ENCODE data around the gene JAGN1.
"Not testable (repeated sequence)": the region's sequence is repeated elsewhere in the genome, so short reads cannot be mapped to it uniquely, and the experiment has no call there.

JAGN1 gene

DNA sequence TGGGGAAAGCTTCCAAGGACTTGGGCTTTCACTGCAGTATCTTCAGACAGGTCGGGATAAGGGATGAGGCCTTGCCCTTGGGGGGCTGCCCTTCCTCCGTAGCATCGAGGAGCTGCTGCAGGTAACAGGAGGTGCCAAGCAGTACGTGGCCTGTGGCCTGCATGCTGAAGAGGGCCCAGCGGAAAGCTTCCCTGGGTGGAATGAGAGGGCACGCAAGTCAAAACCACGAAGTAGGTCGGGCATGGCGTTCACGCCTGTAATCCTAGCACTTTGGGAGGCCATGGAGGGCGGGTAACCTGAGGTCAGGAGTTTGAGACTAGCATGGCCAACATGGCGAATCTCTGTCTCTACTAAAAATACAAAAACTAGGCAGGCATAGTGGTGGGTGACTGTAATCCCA is 23.3 kb upstream of the JAGN1 start:
- no peak for DNase-seq

DNA sequence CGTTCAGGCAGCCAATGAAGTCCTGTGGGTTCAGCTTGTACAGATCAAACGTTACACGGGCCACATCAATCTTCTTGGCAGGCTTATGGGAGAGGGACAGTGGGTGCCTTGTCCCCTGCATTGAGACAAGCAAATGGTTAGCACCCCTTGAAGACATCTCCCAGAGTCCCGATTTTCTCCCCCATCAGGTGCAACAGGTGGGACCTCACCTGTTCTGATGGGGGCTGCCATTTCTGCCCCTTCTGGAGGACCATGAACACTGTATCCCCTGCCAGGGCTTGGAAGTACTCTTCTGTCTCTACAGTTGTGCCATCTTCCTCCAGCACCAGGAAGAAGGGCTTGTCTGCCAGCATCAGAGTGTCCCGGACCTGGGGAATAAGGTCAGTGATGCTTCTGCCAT is 20.5 kb upstream of the JAGN1 start:
- no peak for DNase-seq

DNA sequence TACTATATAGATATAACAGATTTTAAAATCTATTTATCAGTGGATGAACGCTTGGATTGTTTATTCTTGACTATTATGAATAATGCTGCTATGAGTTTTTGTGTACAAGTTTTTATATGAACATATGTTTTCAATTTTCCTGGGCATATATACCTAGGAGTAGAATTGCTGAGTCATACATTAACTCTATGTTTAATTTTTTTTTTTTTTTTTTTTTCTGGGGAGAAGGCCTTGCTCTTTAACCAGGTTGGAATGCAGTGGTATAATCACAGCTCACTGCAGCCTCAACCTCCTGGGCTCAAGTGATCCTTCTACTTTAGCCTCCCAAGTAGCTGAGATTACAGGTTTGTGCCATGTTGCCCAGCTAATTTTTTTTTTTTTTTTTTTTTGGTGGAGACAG is 19.4 kb upstream of the JAGN1 start:
- DNase-seq = no peak

DNA sequence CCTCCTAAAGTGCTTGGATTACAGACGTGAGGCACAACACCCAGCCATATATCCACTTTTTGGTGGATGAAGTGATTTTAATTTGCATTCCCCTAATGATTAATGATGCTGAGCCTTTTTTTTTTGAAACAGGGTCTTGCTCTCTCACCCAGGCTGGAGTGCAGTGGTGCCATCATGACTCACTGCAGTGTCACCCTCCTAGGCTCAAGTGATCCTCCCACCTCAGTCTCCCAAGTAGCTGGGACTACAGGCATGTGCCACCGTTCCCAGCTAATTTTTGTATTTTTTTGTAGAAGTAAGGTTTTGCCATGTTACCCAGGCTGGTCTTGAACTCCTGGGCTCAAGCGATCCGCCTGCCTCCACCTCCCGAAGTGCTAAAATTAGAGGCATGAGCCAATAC is 18.3 kb upstream of the JAGN1 start:
- not testable (repeated sequence) for DNase-seq

DNA sequence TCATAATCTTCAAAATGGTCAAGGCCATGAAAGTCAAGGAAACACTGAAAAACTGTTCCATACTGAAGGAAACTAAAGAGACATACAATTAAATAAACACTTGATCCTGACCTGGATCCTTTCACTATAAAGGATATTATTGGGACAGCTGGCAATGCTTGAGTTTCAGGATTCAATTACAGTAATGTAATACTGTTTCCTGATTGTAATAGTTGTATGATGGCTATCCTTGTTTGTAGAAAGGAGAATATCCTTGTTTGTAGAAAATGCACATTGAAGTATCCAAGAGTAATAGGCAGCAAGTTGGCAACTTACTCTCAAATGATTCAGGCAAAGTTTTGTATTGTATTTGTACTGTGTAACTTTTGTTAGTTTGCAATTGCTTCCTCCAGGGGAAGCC is 15.0 kb upstream of the JAGN1 start:
- DNase-seq = no peak

DNA sequence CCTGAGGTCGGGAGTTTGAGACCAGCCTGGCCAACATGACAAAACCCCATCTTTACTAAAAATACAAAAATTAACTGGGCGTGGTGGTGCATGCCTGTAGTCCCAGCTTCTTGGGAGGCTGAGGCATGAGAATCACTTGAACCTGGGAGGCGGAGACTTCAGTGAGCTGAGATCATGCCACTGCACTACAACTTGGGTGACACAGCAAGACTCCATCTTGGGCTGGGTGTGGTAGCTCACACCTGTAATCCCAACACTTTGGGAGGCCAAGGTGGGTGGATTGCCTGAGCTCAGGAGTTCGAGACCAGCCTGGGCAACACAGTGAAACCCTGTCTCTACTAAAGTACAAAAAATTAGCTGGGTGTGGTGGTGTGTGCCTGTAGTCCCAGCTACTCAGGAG is 14.2 kb upstream of the JAGN1 start:
- DNase-seq = not testable (repeated sequence)

DNA sequence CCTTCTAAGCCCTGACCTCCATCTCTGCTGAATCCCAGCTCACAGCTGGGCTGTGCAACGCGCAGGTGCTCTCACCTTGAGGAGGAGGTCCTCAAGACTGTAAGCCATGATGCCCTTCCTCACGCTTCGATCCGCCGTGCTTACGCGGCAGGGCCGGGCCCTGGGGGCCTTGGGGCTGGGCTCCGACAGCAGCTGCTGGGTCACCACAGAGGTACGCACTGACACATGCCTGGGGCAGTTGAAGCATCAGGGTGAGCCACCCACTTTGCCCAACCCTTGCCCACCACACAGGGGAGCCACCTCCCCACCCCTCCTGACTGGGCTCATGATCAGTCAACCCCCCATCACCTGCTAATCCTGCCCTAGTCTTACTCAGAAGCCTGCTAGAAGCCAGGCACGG is 13.4 kb upstream of the JAGN1 start:
- no peak for DNase-seq

DNA sequence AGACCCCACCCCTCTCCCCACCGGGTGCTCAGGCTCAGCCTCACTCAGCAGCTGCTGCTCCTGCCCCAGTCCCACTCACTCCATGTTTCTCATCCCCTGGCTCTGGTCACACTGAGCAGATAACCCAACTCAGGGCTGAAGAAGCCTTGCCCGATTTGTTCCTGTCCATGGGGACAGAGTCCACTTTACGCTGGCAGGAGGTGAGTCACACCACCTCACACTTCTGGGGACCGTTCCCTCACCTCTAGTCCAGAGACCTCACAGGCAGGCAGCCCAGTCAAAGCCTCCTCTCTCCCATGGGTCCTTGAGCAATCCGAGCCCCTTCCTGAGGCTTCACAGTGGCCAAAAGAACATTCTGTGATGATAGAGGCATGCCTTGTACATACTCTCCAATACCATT is 11.7 kb upstream of the JAGN1 start:
- DNase-seq = no peak

DNA sequence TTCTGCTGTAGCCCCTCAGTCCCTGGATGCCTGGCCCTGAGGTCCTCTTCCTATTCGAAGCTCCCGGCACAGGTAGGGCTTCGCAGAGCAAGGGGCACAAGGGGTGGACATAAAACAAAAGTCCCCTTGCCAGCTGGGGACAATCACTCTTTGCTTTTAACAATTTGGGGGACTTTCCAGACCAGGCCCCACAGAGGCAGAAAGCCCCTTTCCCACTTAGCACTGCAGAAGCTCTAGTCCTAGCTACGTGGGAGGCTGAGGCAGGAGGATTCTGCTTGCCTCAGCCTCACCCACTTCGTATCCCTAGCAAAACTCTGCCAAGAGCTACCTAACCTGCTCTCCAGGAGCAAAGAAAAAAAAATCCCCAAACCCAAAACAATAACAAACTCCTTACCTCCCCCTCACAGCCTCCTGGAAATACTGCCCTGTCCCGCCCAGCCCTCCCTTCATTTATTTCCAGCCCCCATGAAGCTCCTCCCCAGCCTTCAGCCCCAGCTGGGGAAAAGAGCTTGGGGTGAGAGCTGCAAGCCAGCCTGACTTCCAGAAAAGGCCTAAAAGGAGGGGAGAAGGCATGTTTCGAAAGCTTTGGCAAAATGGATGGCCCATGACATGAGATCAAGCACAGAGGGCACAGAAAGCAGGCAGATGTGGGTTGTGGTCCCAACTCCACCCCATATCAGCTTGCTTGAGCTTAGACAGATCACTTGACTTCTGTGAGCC is 10.4 kb upstream of the JAGN1 start, which contains the start of gene CIDEC:
CIDEC (minus strand) TSS at position 424 of the 720 bp plus-strand sequence. CDS start 1,767 bp downstream, outside the sequence.
- no peak for DNase-seq

DNA sequence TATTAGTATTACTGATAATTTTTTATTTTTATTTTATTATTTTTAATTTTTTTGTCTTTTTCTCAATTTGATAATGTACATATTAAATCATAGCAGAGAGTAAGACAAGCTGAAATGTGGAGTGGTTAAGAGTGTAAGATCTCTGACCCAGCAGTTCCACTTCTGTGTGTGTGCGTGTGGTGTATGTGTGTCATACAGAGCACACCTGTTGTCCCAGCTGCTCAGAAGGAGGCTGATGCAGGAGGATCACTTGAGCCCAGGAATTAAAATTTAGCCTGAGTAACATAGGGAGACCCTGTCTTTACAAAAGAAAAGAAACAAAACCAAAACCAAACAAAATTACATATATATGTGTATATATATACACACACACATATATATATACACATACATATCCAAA is 9.0 kb upstream of the JAGN1 start:
- DNase-seq = no peak

DNA sequence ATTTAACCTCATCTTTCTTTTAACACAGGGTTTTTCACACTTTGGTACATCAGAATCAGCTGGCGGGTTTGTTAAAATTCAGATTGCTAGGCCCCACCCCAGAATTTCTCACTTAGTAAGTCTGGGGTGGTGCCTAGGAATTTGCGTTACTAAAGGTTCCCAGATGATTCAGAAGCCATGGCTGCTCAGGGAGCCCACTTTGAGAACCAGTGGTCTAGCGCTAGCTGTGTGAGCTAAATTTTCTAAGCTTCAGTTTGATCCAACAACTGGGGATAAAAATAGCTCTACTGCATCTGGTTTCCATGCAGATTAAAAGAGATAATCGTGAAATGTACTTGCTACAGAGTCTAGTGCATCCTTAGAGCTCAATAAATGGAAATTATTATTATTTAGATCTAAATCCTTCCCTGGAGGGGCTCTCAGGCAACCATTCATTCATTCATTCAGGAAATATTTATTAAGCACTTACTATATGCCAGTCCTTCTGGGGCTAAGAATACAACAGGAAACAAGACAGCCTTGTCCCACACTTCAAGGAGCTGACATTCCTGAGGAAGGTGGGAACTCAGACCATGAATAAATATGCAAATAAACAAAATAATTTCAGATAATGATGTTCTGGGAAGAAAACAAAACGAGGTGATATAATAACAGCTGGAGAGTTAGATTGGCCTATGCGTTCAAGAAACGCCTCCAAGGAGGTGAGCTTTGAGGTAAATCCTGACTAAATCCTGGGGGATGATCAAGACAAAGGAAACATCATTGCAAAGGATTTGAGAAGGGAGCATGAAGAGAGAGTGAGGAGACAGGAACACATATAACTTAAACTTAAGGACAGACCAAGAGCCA is 6.5 kb upstream of the JAGN1 start:
- DNase-seq = no peak

DNA sequence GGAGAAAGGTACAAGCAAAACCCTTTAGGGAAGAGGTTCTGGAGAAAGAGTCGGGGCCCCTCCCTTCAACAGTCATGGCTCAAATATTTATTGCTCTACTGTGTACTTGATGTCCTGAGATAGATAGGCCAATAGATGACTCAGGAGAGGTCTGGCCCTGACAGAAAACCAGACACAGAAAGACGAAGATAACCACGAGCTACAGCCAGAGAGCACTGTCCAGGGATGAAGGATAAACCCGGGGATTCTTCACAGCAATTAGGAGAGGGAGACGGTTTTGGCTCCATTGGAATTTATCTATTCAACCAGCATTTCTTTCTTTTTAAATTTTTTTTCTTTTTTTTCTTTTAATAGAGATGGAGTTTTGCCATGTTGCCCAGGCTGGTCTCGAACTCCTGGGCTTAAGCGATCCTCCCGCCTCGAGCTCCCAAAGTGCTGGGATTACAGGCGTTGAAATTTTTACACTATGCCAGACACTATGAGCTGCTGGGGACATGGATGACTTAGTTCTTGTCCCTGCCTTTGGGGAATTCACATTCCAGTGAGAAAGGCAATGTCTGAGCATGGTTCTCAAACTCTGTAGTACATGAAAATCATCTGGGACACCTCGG is 5.8 kb upstream of the JAGN1 start:
- DNase-seq = no peak

DNA sequence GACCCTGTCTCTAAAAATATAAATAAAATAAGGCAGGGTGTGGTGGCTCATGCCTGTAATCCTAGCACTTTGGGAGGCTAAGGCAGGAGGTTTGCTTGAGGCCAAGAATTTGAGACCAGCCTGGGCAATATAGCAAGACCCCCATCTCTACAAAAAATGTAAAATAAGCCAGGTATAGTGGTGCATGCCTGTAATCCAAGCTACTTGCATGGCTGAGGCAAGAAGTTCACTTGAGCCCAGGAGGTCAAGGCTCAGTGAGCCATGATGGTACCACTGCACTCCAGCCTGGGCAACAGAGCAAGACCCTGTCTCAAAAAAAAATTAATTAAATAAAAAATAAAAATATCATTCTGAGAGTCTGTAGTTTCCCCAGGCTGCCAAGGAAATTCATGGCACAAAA is 4.1 kb upstream of the JAGN1 start:
- no peak for DNase-seq

DNA sequence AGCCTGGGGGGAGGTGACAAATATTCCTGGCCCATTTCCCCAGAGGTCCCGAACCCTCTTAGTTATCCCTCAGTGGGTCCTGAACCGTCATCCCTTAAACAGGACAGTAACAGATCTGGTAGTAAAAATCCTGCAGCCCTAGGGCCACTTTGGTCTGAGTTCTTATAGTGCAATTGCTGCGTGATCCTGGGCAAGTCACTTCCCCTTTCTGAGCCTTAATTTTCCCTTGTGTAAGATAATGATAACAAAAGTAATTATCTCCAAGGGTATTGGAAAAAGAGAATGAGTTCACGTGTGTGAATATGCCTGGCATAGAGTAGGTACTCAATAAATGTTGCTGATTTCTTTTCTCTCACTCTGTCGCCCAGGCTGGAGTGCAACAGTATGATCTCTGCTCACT is 2.9 kb upstream of the JAGN1 start:
- no peak for DNase-seq

DNA sequence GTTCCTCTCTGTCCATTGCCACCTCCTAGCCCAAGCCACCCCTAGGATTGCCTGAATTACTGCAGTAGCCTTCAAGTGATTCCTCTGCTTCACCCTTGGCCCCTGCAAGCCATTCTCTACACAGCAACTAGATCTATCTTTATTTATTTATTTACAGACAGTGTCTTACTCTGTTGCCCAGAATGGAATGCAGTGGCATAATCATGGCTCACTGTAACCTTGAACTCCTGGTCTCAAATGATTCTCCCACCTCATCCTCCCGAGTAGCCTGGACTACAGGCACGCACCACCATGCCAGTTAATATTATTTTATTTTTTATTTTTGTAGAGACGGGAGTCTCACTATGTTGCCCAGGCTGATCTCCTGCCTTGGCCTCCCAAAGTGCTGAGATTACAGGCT is 1.9 kb upstream of the JAGN1 start:
- no peak for DNase-seq

DNA sequence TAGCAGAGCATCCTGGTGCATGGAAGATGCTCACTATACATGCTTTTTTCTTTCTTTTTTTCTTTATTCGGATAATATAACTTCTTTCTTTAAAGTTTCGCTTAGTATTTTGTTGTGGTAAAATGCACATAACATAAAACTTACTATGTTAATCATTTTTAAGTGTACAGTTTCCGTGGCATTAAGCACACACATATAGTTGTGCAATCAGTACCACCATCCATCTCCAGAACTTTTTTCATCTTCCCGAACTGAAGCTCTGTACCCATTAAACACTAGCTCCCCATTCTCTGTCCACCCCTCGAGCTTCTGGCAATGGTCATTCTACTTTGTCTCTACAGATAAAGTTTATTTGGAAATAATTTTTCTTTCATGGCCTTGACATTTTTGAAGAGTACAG is 1.0 kb upstream of the JAGN1 start:
- DNase-seq = no peak

DNA sequence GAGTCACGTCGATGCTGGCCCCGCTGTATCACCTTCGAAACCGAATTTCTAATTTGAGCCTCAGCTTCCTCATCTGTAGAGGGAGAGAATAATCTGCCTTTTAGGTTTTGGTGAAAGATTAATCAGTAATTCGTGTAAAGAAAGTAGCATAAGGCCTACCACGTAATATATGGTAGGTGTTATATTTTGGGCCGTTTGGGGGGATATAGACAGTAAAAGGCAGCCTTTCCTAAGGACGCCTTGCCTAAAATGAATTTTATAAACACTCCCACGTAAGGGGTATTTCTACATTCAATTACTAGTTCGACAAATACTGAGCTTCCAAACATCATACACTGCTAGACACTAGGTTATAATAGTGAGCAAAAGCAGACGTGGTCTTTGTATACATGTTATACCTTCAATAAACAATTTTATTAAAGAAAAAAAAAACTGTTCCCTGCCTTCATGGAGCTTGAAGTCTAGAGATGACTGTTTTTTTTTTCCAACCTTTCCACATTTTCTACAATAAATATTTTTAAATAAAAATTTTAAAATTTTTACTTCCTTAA is 737 bp downstream of the JAGN1 start:
- no peak for DNase-seq

DNA sequence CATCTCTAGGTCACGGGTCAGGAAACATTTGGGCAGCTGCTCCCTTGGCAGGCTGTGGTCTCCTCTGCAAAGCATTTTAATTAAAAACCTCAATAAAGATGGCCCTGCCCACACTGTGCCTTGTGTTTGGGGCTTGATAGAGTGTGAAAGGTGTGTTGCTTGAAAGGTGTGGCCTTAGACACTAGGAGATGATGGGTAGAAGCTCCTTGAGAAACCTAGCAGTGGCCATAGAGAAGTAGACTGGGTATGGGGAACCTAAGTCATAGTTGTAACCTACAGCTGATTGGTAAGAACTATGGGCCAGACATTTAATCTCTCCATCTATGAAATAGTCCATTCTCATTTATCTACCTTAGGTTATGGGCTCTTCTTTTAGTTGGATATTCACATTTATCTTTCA is 3.3 kb downstream of the JAGN1 start:
- DNase-seq = no peak

DNA sequence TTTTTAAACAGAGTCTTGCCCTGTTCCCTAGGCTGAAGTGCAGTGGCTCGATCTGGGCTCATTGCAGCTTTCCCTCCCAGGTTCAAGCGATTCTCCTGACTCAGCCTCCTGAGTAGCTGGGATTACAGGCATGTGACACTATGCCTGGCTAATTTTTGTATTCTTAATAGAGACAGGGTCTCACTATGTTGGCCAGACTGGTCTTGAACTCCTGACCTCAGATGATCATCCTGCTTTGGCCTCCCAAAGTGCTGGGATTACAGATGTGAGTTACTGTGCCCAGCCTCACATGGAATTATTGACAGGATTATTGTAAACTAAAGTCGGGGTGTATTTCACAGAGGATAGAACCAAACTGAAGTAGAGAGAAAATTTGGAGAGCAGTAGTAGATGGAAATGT is 5.3 kb downstream of the JAGN1 start:
- DNase-seq = not testable (repeated sequence)

DNA sequence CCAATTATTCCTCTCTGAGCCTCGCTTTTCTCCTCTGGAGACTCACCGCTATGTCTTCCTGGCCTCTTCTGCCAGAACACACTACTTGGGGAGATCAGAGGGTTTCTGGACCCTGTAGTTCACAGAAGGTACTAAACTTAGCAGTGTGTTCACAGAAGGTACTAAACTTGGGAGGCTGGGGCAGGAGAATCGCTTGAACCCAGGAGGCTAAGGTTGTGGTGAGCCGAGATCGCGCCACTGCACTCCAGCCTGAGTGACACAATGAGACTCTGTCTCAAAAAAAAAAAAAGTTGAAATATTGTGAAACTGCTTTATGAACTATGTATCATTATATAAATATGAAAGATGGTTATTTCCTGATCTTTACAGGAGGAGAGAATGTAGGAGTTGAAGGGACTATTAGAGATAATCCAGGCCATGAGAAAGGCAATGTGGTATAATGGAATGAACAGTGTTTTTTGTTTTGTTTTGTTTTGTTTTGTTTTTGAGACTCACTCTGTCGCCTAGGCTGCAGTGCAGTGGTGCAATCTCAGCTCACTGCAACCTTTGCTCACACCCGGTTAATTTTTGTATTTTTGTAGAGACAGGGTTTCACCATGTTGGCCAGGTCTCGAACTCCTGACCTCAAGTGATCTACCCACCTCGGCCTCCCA is 6.5 kb downstream of the JAGN1 start:
- DNase-seq = not testable (repeated sequence)

DNA sequence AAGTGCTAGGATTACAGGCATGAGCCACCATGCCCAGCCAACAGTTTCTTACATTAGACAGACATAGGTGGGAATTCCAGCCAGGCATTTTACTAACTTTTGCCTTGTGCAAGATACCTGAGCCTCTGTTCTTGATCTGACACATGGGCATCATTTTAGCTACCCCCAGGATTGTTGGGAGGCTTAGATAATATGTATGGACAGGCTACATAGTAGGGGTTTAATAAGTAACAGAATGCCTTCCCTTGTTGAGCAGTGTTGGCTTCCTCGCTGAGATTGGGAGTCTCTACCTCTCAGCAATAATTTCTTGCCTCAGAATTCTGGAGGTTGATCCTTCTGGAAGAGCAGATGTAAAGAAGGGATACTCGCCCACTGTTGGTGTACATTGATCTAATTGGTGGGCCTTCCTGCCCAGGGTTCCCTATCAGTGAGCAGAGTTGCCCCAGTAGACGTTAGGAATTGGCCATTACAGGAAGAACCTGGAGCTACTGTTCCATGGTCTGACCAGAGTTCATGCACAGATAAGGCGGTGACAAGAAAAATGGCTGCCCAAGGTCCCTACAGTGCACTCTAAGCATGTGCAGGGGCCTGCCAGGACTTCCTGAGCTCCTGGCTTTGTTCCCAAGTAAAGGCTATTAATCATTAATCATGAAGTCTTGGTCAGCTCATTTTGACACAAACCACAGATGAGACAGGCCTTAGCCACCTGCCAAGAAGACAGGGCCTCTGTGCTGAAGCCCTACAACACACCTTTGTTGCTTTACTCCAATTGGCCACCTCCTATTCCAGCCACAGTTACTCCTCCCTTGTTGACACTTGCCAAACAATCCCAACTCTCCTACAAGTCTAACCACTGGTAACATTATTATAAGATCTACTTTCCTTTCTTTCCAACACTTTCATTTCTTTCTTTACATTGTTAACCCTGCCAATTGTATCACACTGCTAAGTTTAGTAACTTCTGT is 7.3 kb downstream of the JAGN1 start:
- no peak for DNase-seq

Data from retina (tissue), 1 donor.